HTERT RPE-1 (cell line): ENCODE data around the gene GPR149.
"Not testable (repeated sequence)": the region's sequence is repeated elsewhere in the genome, so short reads cannot be mapped to it uniquely, and the experiment has no call there.

Experiments
- in situ Hi-C: fragments of 300-500 bp; cut with MboI; formaldehyde crosslinking; loops from 4 replicates; pipeline ENCODE4 v1.14.3; 2020; ENCODE audit warnings: low sequenced_read_pairs

The GPR149 gene

DNA sequence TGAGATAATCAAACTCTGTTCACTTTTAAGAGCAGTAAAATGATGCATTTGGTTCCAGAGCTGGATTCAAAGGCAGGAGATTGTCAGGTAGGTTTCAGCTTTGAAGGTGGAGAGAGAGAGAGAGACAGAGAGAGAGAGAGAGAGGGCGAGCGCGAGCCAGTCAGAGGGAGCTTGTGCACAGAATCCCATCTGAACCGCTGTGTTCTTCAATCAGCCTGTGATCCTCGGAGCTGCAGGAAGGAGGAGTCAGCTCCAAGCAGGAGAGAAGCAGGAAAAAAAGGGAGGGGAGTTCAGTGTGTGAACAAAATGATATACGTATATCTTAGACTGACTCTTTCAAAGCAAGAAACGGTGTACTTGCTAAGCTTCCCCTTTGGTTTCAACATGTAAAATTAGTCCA is at the start of gene GPR149:
TSS of gene GPR149 (minus strand) at position 177 of the 400 bp plus-strand sequence. CDS start 575 bp downstream, outside the sequence.
- in situ Hi-C loops = no loop called here

GRCh38 chr3:154473769-154474168 is 43.8 kb upstream of the GPR149 start:
- in situ Hi-C loops = no loop called here

GRCh38 chr3:154469585-154469984 is 39.6 kb upstream of the GPR149 start:
- in situ Hi-C loops = no loop called here

GRCh38 chr3:154464440-154465190 is 34.6 kb upstream of the GPR149 start:
- in situ Hi-C loops = no loop called here

DNA sequence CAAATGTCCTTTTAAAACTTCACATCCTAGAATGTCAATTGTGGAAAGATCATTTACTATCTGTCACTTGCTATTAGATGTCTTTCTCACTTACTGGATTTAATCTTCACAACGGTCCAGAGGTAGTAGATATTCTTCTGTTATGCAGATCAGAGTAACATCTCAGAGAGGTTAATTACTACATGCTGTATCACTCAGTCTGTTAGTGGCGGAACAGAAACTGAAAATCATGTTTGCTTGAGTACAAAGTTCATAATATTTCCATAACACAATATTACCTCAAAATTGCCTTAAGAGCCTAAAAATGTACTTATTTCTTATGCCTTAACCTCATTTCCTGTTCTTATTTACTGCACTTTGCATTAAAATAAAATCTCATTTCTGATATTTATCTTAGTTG is 28.6 kb upstream of the GPR149 start:
- in situ Hi-C loops = no loop called here

DNA sequence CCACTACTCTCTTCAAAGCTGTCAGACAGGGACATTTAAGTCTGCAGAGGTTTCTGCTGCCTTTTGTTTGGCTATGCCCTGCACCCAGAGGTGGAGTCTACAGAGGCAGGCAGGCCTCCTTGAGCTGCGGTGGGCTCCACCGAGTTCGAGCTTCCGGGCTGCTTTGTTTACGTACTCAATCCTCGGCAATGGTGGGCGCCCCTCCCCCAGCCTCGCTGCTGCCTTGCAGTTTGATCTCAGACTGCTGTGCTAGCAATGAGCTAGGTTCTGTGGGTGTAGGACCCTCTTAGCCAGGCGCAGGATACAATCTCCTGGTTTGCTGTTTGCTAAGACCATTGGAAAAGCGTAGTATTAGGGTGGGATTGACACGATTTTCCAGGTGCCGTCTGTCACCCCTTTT is 9.1 kb upstream of the GPR149 start:
- in situ Hi-C loops = not testable (repeated sequence)

DNA sequence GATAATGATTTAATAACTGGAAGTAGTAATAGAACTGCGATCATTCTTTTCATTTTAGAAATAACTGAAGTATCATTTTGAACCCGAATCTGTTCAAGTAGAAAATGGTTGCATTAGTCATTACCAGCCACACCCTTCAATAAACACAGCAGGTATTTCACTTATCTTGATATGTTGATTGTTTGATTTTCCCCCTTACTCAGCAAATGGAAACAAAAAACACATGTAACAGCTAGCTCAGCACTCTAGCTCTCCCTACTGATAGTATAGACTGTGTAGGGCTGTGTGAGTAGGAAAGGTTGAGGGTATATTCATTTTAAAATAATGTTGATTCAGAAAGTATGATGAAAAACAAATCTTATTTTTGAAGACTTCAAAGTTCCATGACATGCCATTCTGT is 1.1 kb upstream of the GPR149 start:
- in situ Hi-C loops = no loop called here

DNA sequence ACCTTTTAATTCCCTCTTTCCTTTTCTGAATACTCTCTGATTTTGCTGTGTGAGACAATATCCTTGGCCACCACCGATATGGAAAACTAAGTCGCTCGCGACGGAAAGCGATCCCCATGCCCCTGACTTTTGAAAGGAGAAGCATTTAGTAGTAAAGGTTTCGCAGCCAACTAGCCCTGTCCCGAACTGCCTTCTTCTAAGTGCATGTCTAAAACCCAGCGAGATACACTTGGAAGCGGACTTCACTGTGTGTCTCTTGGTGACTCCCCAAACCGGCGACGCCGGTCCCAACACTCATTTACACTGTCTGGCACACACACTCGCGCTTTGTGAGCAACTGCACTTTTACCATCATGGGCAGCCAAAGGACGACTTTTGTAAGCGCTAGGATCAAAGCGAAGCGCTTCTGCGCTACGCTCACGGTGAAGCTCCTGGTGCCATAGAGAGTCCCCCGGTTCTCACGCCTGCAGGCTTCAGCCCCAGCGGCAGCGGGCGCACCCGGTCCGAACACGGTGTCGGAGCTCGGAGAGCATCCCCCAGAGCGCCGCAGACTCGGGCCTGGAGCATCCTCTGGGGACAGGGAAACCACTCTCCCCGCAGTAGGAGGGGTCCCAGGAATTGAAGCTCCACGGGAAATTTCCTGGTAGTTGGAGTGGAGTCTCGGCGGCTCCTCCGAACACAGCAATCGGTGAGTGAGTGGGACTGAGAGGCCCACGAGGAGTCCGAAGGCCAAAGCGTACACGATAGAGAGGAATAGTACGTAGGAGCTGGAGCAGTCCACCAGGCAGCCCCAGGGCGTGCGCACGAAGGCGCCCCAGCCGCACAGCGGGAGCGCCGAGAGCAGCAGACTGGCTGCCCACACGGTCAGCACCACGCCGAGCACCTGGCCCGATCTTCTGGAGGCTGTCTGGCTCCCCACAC is 1.4 kb downstream of the GPR149 start:
- in situ Hi-C loops = no loop called here

GRCh38 chr3:154427685-154428285 is 2.2 kb downstream of the GPR149 start:
- in situ Hi-C loops = no loop called here

GRCh38 chr3:154422694-154423093 is 7.3 kb downstream of the GPR149 start:
- in situ Hi-C loops = no loop called here

DNA sequence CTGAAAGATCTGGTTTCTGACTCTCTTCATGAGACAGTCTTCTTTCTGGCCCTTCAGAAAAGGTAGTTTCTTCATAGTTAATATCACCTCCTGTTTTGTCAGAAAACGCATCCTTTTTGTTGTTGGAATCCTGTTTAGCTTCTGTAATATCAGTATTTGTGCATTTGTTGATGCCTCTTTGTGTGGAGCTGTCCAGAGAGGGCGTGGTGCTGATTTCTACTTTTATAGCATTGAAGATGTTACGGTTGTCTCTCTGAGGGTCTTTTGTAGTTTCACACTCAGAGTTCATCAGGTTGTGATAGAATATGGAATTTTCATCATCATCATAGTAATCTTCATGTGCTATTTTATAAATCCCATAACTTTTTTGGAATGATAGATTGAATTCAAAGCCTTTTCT is 8.9 kb downstream of the GPR149 start:
- in situ Hi-C loops = no loop called here

DNA sequence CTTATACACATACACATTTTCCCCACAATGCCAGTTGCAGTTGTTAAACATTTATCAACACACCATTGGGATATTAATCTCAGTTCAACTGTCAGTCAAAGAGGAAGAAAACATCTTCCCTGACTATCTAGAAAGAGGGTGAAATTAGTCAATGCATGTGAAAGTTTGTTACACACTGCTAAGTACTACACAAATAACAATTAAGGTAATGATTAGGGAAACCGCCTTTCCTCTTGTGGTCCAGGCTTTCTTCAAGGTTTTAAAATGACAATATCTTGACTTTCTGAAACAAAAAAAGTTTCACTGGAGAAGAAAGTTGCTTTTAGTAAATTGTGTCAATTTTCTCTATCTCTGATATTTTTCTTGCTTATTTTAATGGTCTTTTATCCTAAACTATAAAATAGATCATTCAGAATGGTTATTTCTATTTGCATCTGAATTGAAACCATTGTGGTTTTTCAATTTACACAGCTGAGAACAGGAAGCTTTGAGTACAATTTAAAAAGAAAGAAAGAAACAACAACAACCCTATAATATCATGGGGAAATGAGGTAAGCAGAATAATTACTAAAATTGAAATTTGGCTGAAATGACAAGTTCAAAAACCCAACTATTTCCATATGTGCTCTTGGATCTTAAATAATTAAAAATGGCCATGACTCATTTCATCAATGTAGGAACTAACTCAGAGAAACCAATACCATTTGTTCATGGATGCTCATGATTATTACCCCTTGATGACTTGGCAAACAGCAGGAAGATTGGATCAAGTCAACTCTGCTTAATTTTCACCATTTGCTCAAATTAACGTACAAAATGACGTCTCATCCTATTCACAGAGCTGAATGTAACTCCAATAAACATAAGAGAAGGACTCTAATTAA is 31.7 kb downstream of the GPR149 start:
- in situ Hi-C loops = no loop called here

GRCh38 chr3:154389861-154390260 is 40.1 kb downstream of the GPR149 start:
- in situ Hi-C loops = no loop called here

GRCh38 chr3:154384479-154384878 is 45.5 kb downstream of the GPR149 start:
- in situ Hi-C loops = no loop called here

GRCh38 chr3:154378311-154378710 is 51.7 kb downstream of the GPR149 start:
- in situ Hi-C loops = no loop called here

GRCh38 chr3:154367221-154367620 is 62.8 kb downstream of the GPR149 start:
- in situ Hi-C loops = no loop called here

- in situ Hi-C loops = no loop called here
These were observed 65.1 kb downstream of the GPR149 start for GRCh38 chr3:154364849-154365248.

GRCh38 chr3:154361099-154361498 is 68.9 kb downstream of the GPR149 start:
- in situ Hi-C loops = no loop called here

DNA sequence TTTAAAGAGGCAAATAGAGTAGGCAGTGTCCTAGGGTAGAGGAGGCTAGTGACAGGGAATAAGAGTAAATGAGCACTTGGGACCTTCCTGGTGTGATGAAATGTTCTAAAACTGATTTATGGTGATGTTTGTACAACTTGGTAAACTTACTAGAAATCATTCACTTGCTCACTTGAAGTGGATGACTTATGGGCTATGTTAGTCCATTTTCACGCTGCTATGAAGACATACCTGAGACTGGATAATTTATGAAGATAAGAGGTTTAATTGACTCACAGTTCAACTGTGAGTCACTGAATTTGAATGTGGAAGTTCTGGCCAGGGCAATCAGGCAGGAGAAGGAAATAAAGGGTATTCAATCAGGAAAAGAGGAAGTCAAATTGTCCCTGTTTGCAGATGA is 74.0 kb downstream of the GPR149 start:
- in situ Hi-C loops = no loop called here

- in situ Hi-C loops = no loop called here
These were observed 80.8 kb downstream of the GPR149 start for GRCh38 chr3:154349223-154349622.
